HL-60/S4 treated with retinoic acid at 250 ng/mL for 4 days and 3 days (cell line): ENCODE measurements around the gene IDH3G.
"Not testable (repeated sequence)": the region's sequence is repeated elsewhere in the genome, so short reads cannot be mapped to it uniquely, and the experiment has no call there.

Source experiments
- in situ Hi-C: fragments of 300-500 bp; cut with MboI; formaldehyde crosslinking; loops from 2 replicates; pipeline ENCODE4 v1.7.0; 2022; ENCODE audit warnings: low sequenced_read_pairs

The IDH3G gene

DNA sequence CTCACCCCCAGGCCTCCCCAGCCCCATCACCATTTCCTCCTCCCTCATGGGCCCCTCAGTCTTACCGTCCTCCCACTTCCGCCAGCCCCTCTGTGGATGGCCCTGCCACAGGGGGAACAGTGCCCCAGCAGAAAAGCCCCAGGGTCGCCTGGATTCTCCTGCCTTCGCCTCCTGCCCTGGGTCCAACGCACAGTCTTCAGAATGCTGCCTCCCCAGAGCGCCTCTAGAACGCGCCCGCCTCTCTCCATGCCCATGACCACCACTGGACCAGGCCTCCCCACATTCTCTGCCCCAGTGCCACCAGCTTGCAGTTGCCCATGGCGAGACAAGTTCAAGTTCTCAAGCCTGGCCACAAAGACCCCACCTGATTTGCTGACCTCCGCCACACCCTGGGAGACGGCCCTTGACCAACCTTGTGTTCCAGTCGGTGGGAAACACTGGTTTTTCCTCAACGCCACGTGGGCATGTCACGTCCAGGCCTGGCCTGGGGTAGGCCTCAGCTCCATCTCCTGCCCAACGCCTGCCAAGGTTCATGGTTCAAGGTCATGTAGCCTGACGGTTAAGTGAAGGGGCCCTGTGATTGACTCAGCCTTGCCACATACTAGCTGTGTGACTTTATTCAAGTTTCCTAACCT lies 30.8 kb downstream of the IDH3G start:
- in situ Hi-C loops: no loop called here

DNA sequence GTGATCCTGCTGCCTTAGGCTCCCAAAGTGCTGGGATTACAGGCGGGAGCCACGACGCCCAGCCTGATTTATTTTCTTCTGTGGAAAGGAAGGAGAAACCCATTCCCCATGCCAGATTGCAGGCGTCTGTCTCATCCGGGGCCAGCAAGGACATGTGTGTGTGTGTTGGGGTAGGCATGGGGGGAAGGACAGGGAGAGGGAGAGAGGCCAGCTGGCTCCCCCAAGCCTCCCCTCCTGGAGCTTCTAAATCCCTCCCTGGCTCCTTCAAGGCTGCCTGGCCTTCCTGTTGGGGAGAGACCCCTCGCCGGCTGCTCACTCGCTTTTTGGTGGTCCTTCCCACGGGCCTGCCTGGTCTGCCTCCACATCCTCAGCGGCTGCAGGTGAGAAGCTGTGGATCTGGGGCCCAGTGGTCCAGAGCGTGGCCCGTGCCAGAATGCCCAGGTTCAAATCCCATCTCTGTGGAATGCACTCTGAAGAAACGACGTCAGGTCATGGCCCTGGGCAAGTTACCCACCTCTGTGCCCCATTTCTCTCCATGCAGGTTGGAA lies 31.5 kb downstream of the IDH3G start:
- in situ Hi-C loops: no loop called here

DNA sequence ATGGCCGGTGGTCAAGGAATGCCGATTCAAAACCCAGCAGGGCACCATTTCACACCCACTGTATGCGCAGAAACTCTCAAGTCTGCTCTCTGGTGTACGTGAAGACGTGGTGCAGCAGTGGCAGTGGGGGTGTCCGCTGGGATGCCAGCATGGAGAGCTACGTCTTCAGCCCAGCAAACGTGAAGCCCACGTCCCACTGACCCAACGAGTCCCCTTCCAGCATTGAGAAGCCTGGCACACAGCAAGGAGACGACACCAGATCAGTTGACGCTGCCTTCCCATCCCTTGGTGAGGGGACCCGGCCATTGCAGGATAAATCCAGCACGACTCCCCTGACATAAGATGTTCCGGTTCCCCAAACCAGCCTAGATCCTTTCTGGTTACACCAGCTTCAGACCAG lies 32.3 kb downstream of the IDH3G start:
- in situ Hi-C loops: no loop called here

DNA sequence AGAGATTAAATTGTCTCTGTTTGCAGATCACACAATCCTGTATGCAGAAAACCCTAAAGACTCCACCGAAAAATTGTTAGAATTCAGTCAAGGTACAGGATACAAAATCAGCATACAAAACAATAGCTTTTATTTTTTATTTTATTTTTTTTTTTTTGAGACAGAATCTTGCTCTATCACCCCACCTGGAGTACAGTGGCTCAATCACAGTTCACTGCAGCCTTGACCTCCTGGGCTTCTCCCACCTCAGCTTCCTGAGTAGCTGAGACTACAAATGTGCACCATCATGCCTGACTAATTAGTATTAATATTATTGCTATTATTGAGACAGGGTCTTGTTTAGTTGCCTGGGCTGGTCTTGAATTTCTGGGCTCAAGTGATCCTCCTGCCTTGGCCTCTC lies 39.0 kb downstream of the IDH3G start:
- in situ Hi-C loops: no loop called here

DNA sequence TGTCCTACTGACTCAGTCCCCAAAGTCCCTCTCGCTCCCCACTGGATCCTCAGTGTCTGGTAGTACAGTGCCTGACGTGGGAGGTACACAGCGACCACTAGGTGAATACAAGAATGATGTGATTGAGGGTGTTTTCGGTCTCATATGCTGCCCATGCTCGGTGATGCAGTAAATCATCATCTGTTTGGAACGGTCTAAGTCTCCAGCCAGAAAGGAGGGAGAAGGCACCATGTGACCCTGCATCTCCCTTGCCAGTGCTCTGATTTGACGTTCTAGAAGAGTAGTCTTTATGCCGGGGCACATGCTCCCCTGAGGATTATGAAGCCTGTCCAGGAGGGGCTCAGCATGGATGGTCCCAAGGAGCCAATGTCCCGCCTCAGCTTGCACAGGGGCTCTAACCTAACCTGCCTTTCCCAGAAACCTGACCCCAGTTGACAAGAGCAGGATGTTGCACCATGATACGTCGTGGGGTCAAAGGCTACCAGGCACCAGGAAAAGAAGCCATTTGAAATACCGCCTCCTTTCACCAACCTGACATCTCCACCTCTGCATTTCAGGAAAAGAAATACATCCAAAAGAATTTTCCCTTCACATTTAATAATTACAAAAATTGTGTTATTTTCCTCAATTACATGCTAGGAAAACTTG lies 43.9 kb downstream of the IDH3G start:
- in situ Hi-C loops: no loop called here

DNA sequence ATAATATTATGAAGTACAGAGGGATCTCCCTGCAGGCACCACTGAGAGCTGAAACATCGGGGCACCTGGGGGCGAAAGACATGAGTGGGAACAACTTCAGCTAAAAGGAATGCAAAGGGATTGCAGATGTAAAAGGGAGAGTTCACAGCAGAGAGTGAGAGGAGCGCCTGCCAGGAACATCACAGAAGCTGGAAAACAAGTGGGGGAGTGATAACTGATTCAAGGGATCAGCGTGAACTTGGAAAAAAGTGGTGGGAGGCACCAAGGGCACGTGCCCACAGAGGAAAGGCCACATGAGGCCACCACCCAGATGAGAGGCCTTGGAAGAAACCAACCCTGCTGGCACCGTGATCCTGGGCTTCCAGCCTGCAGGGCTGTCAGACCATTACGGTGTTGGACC lies 45.2 kb downstream of the IDH3G start:
- in situ Hi-C loops: not testable (repeated sequence)

DNA sequence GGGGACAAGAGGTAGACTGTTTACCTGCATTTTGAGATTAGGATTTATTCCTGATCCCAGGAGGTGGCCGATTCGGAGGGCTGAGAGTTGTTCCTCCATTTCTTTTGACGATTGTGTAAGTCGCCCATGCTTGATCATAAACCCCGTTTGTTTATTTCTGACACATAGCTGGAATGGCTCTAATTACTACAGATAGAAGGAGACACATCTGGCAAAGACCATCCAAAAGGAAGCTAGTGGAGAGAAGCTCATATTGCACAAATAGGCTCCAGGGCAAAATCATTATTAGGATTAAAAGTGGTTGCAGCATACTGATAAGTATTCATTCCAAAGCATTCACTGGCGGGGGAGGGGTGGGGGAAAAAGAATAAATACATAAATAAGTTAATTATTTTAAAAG lies 47.2 kb downstream of the IDH3G start:
- in situ Hi-C loops: not testable (repeated sequence)

DNA sequence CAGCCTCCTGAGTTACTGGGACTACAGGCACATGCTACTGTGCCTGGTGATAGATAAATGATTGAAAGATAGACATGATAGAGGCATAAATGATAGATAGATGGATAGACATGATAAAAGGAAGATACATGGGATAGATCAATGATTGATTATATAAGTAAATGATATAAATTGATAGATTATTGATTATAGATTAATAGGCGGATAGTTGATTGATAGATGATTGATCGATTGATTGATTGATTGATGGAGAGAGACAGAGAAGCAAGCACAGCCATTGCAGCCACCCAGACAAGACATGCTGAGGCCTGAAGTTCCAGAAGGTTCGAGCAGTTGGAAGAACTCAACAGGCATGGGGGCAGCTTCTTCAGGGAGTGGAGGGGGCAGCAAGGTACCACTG lies 47.8 kb downstream of the IDH3G start:
- in situ Hi-C loops: no loop called here

DNA sequence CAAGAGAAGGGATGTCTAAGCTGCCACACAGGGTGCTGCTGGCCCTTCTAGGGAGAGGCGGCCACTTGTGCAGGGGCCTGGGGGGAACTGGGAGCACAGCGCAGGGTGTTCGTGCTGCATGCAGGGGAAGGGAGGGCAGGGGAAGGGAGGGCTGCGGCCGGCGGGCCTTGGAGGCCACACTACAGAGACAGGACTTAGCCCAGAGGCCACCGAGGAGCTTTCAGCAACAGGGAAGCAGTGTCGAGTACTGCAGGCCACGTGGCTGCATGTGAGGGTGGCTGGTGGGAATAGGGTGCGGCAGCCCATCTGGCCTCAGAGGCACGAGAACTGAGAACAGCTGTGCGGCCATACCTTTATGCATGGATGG lies 49.1 kb downstream of the IDH3G start:
- in situ Hi-C loops: not testable (repeated sequence)

DNA sequence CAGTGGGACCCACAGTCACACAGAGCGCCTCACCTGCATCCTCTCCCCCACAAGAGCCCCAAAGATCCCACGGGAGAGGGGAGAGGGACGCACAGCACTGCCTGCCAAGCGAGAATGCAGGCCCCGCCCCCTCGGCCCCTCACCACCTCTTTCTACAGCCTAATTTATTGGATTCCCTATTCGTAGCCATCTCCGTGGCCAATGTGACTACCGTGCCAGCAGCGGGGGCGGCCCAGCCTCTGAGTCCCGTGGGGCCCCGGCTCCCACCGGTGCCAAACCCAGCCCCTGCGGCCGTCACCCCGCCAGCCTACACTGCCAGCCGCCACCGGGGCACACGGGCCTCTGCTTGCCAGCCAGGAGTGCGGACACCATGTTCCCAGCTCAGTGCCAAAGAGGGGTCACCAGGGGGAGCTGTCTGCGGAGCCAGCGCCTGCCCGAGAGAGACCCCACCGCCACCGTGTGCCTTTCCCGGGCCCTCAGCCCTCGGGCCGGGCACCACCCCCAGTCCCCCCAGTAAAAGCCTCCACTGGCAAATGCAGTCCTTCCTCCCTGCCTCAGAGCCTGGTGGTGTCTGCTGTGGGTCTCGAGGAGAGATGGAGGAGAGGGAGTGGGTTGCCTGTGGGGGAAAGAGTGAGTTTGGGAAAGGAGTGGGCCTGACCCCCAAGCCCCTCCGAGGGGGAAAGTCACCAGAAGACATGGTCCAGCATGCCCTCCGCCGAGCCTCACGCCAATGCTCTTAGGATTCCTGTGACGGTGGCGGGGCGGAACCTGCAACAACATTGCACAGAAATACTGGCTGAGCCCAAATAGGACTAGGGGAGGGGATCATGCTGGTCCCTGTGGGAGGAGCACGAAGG lies 49.7 kb downstream of the IDH3G start:
- in situ Hi-C loops: no loop called here

DNA sequence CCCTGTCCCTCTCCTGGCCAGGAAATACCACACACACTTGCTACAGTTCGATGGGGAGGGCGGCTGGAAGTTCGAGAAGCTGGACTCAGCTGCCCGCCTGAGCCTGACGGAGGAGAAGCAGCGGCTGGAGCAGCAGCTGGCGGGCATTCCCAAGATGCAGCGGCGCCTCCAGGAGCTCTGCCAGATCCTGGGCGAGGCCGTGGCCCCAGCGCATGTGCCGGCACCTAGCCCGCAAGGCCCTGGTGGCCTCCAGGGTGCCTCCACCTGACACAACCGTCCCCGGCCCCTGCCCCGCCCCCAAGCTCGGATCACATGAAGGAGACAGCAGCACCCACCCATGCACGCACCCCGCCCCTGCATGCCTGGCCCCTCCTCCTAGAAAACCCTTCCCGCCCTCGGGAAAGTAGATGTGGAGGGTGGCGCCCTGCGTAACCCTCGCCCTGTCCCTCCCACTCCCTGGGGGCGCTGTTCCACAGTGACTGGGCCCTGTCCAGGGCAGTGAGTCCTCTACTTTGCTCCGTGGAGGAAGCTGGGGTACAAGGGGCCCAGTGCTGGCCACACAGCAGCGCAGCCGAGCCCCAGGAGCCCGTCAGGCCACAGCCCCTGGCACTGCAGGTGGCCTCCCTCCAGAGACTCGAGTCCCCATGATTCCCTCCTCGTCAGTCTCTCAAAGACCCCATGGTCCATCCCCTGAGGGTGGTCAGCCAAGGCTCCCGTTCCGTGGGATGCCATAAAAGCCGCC lies 50.5 kb downstream of the IDH3G start:
- in situ Hi-C loops: not testable (repeated sequence)

DNA sequence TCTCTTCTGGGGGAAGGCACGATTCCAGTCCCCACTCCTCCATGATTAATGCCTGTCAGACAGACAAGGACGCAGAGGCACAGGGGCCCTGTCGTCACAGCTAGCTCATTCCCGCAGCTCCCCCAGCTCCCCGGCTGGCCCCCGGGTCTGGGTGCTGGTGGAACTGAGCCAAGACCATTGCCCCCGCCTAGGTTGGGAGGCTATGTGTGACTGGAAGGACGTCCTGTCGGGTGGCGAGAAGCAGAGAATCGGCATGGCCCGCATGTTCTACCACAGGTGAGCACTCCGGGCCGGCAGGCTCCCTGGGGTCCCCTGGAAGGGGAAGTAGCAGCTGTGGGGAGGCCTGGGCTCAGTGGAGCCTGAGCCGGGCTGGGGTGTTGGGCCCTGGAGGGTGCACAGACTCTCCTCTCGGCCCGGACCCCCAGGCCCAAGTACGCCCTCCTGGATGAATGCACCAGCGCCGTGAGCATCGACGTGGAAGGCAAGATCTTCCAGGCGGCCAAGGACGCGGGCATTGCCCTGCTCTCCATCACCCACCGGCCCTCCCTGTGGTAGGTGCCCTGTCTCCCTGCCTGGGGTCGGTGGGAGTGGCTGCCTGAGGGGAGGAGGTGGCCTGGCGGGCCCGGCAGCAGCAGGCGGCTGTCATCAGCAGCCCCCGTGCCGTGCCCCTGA lies 51.2 kb downstream of the IDH3G start:
- in situ Hi-C loops: not testable (repeated sequence)

DNA sequence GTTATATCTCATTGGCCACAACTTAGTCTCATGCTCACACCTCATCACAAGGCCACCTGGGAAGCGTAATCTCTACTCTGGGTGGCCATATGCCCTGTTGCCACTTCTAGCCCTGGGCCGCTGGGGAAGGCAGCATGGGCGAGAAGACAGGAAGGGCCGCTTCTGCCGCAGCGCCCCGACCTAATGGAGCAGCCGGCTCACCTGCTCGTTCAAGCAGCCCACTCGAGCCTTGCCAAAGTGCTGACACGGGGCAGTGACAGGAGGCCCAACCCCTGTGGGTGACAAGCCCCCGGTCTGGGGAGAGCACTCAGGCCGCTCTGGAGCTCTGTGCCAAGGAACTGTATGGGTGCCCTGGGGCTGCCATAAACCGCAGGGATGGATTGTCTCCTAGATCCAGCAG lies 52.1 kb downstream of the IDH3G start:
- in situ Hi-C loops: not testable (repeated sequence)

DNA sequence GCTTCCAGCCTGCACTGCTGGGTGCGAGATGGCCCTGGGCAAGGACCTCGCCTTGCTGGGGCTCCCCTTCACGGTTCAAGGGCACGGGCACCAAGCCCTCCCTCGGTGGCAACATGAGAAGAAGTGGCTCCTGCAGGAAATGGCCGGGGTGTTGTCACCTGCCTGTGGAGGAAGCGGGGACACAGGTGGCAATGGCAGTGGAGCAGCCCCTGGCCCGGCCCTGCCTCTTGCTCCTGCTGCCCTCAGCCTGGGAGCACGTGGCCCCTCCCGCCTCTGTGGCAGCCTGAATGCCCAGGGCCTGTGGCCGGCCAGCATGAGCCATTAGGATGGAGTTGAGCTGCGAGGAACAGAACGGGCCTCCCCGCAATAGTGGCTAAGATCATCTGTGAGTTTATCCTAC lies 52.7 kb downstream of the IDH3G start:
- in situ Hi-C loops: no loop called here

DNA sequence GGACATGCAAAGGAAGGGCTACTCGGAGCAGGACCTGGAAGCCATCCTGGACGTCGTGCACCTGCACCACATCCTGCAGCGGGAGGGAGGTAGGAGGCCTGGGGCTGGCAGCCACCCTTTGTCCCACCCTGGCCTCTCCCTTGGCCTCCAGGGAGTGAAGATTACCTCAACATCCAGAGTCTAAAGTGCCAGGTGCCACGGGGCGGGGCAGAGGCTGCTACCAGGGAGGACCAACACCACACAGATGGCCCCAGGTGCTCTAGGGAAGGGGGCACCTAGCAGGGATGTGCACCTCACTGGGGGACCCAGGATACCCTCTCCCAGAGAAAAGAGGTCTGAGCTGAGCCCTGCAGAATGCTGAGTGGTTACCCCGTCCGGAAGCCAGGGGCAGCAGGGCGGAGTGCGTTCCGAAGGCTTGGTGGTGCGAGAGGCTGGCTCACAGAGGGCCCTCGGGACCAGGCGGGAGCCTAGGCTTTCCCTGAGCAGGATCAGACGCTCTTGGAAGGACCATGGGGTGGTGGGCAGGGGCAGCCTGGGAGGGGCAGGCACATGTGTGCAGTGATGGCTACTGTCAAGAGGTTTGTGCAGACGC lies 53.4 kb downstream of the IDH3G start:
- in situ Hi-C loops: no loop called here

DNA sequence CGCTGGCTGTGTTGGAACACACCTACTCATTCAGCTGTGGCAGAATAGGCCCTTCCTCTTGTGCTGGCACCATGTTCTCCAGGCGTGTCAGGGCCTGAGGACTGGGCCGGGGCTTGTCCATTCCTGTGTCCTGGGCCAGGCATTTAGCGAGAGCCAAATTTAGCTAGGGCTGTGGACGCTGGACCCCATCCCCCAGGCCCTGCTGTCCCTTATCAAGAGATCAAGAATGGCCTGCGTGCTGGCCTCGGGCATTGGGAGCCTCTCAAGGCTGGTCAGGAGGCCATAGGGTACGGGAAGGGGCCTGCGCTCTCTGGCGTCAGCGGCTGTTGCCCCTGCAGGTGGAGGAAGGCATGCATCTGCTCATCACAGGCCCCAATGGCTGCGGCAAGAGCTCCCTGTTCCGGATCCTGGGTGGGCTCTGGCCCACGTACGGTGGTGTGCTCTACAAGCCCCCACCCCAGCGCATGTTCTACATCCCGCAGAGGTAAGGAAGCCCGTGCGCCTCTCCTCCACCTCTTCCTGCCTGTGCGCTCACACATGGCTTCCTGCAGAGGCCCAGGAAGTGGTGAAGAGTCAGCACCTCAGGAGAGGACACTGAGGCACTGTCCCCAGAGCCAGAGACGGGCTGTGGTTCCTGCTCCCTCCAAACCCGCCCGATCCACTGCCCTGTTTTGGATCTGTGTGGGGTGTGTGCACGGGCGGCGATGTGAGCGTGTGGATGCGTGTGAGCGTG lies 54.3 kb downstream of the IDH3G start:
- in situ Hi-C loops: no loop called here

DNA sequence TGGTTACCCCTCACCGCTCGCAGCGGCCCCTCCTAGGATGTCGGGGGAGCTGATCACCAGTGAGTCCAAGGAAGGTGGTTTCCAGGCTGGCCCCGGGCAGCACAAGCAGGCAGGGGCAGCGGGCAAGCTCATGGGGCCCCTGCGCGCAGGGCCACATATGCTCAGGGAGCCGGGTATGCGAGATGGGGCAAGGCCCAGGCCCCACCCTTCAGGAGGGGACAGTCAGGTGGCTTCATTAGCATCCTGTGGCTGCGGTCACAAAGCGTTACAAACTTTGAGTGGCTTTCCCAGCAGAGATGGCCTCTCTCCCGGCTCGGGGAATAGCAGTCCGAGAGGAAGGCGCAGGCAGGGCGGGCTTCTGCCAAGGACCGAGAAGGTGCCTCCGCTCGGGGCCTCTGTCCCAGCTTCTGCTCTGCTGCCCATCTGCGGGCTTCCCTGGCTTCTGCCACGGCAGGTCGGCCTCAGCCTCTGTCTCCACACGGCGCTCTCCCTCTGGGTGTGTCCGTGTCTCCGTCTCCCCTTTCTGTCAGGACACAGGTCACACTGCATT lies 56.0 kb downstream of the IDH3G start:
- in situ Hi-C loops: no loop called here

DNA sequence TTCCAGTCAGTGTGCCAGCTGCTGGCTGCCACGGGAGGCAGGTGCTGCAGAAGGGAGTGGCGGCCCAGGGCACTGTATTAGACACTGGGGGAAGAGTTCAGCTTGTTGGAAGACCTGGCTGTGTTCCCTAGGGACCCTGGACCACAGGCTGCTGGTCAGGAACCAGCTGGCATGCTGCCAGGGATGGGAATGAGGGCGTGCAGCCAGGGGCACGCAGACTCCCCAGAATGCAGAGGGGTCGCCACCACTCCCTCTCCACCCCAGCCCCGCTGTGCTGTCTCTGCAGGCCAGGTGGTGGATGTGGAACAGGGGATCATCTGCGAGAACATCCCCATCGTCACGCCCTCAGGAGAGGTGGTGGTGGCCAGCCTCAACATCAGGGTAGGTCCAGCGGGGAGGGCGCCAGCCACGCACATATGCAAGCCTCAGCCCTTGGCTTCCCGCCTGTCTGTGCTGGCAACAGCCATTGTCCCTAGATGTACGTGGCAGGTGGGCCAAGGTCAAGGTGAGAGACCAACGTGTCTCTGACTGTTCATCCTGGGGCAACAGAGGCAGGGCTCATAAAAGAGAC lies 57.2 kb downstream of the IDH3G start:
- in situ Hi-C loops: no loop called here
